Measurements from ENCODE around the gene CCNG1.
"Not testable (repeated sequence)": the region's sequence is repeated elsewhere in the genome, so short reads cannot be mapped to it uniquely, and the experiment has no call there.

CCNG1 gene

GRCh38 chr5:163437309-163438182 is at the start of gene CCNG1:
Gene CCNG1 (plus strand): TSS chr5:163437595. CDS start chr5:163439257, 1,662 bp downstream.
- peak; percentile 82 for DNase-seq

DNA sequence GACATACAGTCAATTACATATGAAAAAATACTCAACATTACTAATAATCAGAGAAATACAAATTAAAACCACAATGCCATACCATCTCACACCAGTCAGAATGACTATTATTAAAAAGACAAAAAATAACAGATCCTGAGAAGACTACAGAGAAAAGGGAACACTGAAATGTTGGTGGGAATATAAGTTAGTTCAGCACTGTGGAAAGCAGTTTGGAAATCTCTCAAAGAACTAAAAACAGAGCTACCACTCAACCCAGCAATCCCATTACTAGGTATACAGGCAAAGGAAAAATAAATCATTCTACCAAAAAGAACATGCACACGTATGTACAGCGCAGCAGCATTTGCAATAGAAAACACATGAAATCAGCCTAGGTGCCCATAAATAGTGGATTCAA is 41.6 kb upstream of the CCNG1 start:
- no peak for DNase-seq

- not testable (repeated sequence) for DNase-seq
Measured at GRCh38 chr5:163396818-163397340, 40.5 kb upstream of the CCNG1 start.

DNA sequence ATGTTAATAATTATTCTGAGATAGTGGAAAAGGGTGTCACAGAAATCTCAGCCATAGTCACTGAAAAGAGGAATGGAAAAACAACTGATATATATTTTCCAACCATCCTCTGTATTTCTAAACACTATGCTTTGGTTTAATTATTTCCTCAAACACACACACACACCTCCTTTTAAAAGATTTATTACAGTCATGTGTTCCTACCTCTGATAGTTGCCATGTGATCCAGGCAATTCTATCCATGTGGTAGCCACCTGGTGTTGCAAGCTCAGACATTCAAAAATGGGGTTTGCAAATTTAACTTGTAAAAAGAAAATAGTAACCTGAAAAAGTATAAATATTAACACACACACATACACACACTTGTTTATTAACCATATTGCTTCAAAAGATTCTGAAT is 40.0 kb upstream of the CCNG1 start:
- DNase-seq: no peak

- no peak for DNase-seq
Measured at GRCh38 chr5:163399923-163400322, 37.5 kb upstream of the CCNG1 start.

- DNase-seq: no peak
Measured at GRCh38 chr5:163401271-163401670, 36.1 kb upstream of the CCNG1 start.

- no peak for DNase-seq
Measured at GRCh38 chr5:163402007-163402406, 35.4 kb upstream of the CCNG1 start.

- DNase-seq: no peak
Measured at GRCh38 chr5:163404364-163405173, 32.8 kb upstream of the CCNG1 start.

GRCh38 chr5:163407034-163407655 is 30.2 kb upstream of the CCNG1 start:
- DNase-seq: no peak

GRCh38 chr5:163408311-163408923 is 29.0 kb upstream of the CCNG1 start:
- peak; percentile 26 for DNase-seq

DNA sequence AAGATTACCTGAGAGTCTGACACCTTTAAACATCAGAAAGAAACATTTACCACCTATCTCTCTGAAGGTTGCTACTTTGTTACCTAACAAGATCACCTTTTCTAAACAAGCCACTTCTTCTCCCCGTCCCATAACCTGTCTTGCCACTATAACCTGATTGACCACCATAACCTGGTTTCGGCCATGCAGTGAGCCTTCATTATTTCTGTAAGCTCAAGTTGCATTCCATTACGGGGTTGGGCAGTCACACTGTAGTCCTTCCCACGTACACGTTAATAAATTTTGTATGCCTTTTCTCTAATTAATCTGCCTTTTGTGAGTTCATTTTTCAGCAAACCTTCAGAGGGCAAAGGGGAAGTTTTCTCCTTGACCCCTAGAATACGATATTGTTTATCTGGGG is 28.0 kb upstream of the CCNG1 start:
- DNase-seq: no peak

- DNase-seq: no peak
Measured at GRCh38 chr5:163410505-163410904, 26.9 kb upstream of the CCNG1 start.

DNA sequence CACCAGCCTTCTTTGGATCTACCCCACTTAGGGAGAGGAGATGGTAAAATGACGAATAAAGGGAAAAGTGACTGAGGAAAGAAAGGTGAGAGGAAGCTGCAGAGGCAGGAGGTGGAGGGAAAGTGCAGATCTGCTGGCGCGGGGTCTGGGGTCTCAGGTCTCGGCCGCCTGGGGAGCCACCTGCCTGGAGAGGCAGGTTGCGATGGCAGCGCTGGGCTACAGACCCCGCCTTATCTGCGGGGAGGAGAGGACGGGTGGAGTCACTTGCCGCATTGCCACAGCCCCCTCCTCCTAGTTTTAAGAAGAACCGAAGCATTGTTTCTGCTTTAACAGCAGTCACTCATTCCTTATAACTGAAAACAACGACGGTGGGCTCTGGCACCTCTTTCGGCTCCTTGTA is 21.7 kb upstream of the CCNG1 start:
- DNase-seq: not testable (repeated sequence)

GRCh38 chr5:163424836-163425235 is 12.6 kb upstream of the CCNG1 start:
- no peak for DNase-seq

DNA sequence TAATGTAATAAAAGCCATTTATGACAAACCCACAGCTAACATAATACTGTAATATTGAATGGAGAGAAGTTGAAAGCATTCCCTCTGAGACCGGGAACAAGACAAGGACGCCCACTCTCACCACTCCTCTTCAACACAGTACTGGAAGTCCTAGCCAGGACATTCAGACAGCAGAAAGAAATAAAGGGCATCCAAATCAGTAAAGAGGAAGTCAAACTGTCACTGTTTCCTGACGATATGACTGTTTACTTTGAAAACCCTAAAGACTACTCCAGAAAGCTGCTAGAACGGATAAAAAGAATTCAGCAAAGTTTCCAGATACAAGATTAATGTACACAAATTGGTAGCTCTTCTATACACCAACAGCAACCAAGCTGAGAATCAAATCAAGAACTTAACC is 11.3 kb upstream of the CCNG1 start:
- DNase-seq: not testable (repeated sequence)

- DNase-seq: no peak
Measured at GRCh38 chr5:163432544-163432943, 4.9 kb upstream of the CCNG1 start.

DNA sequence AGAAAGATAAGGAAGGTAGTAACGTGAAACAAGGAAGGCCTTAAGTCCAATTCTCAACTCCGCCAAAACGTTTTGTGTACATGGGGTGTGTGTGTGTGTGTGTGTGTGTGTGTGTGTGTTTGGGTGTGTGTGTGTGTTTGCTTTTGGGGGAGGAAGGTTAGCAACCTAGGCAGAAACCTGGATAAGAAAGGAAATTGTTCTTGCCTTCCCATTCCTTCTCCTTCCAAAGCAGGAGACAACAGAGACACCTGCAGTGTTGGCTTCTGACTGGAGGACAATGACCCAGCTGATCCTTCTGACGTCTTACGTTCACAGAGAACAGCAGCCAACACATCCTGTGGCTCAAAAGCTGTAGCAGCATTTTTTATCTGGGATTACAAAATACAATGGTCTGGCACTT is 4.1 kb upstream of the CCNG1 start:
- DNase-seq: no peak

DNA sequence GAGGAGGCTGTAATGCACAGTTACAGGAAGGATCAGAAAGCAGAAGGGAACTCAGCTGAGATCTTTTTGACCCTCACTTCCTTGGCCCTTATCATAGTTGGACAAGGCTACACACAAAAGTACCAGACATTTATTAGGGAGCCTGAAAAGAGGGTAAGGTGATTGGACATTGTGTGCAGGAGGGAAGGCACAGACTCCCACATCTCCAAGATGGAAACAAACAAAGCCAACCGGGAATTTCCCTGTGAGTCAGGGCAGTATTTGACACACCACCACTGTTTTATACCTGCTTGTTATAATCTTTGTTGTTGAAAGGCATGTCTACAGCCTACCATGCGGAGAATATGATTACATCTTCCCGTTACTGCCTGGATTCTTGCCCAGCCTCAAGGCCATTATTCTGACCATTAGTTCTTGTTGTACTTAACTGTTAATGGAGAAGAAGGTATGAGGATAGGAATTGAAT is 3.0 kb upstream of the CCNG1 start:
- DNase-seq: no peak

DNA sequence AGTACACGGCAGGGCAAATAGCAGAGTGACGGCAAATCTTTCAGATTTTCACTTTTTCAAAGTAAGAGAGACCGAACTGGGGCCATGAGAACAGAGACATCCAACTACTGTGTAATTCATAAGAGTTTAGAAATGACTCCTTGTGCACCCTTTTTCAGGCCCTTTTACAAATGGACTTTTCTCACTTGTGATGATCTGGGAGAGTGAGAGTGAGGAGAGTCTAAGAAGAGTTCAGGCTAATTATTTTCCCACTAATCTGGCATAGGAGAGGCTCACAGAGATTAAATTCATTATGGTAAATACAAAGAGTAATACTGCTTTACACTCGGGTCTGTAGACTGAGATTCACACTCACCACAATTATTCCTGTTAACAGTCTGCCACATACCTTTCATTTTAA is 880 bp upstream of the CCNG1 start:
- DNase-seq: no peak

GRCh38 chr5:163437011-163437308 is 435 bp upstream of the CCNG1 start:
- no peak for DNase-seq

DNA sequence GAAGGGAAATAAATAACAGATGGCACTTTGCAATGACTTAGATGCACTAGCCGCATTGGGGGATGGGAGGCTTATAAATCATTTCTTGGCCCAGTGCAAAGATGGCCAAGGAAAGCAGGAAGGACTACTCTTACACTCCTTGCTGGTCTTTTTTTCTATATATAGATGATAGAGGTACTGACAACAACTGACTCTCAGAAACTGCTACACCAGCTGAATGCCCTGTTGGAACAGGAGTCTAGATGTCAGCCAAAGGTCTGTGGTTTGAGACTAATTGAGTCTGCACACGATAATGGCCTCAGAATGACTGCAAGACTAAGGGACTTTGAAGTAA is 1.7 kb downstream of the CCNG1 start:
- DNase-seq: no peak

- no peak for DNase-seq
Measured at GRCh38 chr5:163440954-163441353, 3.6 kb downstream of the CCNG1 start.

- no peak for DNase-seq
Measured at GRCh38 chr5:163444526-163444925, 7.1 kb downstream of the CCNG1 start.
